H7 (cell line): ENCODE results near the gene ILF3. TPM values are rescaled to one million over a fixed set of nuclear protein-coding genes. Genes with fewer than 3 reads are reported as not detected.

Experiments
- DNase-seq: peaks from one replicate; pipeline ENCODE4 v3.0.0; 2012
- H3K27me3 ChIP-seq: 2 replicates; pipeline ENCODE4 v1.6.0; 2011; ENCODE audit warnings: mild to moderate bottlenecking, low read length; ENCODE audit not compliant: control insufficient read depth, insufficient read depth
- H3K36me3 ChIP-seq: replicated peaks from 2 replicates; pipeline ENCODE4 v1.5.1; 2011; ENCODE audit warnings: low read length; ENCODE audit not compliant: control insufficient read depth, insufficient read depth
- H3K4me3 ChIP-seq: 2 replicates; pipeline ENCODE4 v1.5.1; 2011; ENCODE audit warnings: low read depth, mild to moderate bottlenecking, control low read depth, low read length, moderate library complexity; ENCODE audit not compliant: insufficient read depth
- total RNA-seq: library from RNA; depleted of rRNA; stranded (reverse); fragments of >200 nt; shearing (Covaris generic); gene quantifications from 2 replicates; pipeline ENCODE4 v1.2.3, GENCODE V29; 2014

ILF3 gene
- total RNA-seq, 1 experiment from 2014 or later, result 354 TPM

DNA sequence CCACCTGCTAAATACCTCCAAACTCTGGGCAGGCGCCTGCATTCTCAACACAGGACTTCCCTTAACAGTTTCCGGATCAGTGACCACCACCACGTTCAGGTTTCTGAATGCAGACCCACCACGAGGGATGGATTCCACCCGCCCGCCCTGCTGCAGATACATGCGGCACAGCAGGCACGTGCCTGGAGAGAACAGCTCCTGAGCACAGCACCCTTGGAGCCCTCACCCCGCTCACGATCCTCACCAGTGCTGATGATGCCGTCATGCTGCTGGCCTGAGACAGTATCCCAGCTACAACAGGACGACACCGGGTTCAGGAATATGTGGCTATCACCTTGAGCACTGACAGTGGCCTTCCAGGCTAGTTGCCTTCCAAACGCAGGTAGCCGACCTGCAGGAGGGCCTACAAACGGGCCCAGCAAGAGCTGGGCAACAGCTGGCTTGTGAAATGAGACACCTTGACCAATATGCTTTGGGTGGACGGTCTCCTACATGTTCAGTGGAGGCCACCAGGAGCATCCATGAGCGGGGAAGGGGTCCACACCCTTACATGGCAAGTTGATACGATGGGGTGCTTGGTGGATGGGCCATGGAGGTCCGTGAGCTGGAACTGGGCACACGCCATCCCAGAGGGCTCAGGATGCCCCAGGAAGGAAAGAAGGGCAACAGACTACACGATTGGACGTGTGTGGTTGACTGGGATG is 37.2 kb downstream of the ILF3 start:
- Histone ChIP-seq H3K27me3 (no peaks in the 10 kb centered on the region), H3K36me3 (peaks cover 50% of the 10 kb centered on the region), H3K4me3 (no peak overlapping the region)
- DNase-seq, result no peak

DNA sequence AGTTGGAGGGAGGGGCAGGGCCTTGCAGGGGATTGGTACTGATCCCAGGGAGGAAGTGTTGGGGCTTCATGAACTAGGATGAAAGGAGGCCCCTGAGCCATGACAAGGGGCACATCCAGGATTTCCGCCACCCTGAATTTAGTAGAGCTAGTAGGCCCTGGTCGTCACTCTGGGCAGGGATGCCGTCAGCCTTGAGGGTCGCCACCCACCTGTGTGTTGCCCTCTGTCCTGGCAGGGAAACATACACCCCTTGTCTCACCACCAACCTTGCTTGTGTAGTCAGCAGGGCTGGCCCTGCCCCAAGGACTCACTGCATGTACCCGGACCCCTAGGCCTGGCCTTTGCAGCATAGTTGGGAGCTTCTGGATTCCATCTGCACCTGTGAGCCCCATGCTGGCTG is 37.7 kb downstream of the ILF3 start:
- Histone ChIP-seq H3K27me3 (no peaks in the 10 kb centered on the region), H3K36me3 (peaks cover 44% of the 10 kb centered on the region), H3K4me3 (no peak overlapping the region)
- DNase-seq, result no peak

DNA sequence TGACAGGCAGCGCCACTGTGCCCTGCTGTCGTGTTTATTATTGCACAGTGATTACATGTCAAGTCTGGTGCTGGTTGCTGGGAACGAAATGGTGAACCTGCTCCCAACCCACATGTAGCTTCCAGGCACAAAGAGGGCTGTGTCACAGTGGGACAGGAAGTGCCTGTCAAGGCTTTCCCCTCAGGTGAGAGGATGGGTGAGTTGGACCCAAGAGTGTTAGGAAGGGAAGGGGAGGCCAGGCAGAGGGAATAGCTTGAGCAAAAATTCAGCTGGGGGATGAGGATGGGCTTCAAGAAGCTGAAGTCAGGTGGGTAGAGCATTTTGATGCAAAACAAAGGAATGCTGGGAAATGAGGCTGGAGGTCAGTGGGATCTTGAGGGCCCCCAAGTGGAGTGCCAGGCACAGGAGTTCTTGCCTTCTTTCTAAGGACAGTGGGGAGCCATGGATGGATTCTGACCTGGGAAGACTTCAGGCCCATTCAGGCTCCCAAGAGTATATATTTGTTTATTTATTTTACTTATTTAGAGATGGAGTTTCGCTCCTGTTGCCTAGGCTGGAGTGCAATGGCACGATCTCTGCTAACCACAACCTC is 38.6 kb downstream of the ILF3 start:
- H3K4me3 ChIP-seq, result no peak overlapping the region
- H3K27me3 ChIP-seq, result no peaks in the 10 kb centered on the region
- peaks cover 38% of the 10 kb centered on the region for H3K36me3 ChIP-seq
- DNase-seq, result peak; percentile 72

DNA sequence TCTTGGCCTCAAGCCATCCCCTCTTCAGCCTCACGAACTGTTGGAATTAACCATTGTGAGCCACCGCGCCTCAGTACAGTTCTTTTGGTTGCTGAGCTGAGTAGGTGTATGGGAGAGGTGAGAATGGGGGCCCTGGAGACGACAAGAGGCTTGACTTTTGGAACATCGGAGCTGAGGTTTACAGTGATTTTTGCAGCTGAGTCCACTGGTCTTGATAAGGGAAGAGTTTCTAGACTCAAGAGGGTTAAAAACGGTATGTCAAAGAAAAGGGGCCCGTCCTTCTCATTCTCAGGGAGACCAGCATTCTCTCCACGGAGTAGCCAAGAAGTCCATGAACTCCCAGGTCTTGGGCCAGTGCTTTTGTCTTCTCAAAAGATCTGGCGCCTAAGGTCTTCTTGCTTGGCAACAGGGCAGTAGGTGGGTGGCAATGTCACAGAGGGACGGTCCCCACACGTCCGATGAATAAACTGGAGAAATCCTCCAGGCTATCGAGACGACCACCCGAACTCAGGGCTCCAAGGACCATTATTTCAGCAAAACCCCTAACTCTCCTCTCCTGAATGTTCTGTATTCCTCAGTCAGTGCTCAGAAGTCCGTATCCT is 40.7 kb downstream of the ILF3 start:
- Histone ChIP-seq H3K4me3 (peak overlapping the region; percentile 29; the same call in 1 of the 2 replicates), H3K36me3 (peaks cover 22% of the 10 kb centered on the region), H3K27me3 (no peaks in the 10 kb centered on the region)
- DNase-seq, result peak; percentile 52

DNA sequence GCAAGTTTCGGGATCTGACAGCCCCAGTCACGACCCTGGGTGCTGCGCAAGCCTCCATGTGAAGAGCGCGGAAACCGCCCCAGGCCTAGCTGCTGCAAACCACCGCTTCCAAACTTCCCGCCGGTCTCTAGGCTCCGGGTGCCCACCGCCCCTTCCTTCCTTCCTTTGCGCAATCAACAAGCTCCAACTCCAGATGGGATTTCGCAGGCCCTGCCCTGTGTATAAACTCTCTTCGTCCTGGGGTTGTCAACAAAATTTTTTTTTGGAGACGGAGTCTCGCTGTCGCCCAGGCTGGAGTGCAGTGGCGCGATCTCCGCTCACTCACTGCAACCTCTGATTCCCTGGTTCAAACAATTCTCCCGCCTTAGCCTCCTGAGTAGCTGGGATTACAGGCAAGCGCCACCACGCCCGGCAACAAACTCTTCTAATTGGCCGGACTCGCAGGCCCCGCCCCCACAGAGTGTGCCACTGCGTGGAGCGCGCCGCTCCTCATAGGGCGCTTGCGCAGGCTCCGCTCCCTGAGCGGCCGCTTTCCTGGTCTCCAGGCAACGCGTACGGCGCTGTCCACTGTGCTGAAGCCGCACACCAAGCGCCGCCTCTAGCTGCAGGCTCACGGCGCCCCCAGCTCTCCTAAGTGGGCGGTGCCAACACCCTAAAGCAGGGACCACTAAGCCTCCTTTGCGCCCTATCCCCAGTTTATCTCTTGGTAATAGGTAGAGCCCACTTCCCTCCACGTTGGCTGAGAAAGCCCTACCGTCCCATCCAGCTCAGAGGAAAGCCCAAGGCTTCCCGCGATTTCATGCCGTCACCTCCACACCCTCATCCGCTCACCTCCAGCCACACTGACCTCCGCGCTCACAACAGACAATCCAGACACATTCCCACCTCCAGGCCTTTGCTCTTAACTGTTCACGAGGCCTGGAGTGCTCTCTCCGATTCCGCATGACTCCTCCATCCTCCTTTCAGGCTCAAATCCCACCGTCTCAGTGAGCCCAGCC is 41.6 kb downstream of the ILF3 start:
- peak; percentile 98 for DNase-seq
- no peaks in the 10 kb centered on the region for H3K27me3 ChIP-seq
- H3K36me3 ChIP-seq, result peaks cover 14% of the 10 kb centered on the region
- H3K4me3 ChIP-seq, result peak overlapping the region; percentile 29

DNA sequence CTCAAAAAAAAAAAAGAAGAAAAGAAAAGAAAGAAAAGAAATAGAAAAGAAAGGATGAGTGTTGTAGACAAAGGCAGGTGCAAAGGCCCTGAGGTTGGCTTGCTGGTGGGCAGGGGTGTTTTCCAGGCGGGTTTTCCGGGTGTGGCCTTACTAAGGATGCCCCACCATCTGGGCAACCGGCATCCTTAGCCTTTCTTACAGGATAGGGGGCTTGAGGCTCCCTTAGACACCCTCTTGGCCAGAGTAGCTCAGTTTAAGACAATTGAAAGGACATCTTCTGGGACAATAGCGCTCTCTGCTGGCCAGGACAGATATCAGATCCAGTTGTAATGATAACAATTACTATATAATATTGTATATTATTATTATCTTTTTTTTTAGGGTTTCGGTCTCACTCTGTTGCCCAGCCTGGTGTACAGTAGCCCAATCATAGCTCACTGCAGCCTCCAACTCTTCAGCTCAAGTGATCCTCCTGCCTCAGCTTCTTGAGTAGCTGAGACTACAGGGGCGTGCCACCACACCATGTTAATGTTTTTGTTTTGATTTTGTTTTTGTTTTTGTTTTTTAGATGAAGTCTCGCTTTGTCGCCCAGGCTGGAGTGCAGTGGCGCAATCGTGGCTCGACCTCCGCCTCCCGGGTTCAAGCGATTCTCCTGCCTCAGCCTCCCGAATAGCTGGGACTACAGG is 45.6 kb downstream of the ILF3 start:
- no peaks in the 10 kb centered on the region for H3K36me3 ChIP-seq
- H3K27me3 ChIP-seq, result no peaks in the 10 kb centered on the region
- H3K4me3 ChIP-seq, result no peak overlapping the region
- DNase-seq, result peak; percentile 85

DNA sequence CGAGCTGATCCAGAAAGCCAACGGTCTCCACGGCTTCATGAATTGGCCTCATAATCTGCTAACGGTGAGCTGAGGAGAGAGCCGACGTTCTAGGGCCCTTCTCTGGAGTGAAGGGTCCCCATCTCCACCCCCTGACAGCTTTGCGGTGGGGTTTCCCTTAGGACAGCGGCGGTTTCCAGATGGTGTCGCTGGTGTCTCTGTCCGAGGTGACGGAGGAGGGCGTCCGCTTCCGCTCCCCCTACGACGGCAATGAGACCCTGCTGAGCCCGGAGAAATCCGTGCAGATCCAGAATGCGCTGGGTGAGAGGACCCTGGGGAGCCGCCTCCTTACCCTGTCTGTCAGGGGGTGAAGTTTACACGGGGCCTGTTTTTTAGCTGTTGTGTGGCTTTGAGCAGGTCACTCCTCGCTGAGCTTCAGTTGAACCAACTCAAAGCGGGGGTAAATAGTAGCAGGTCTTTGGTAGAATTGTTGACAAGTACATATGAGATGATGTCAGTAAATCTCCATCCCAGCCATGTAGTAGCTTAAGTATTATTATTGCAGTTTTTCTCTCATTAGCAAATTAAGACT is 47.9 kb downstream of the ILF3 start:
- H3K27me3 ChIP-seq, result no peaks in the 10 kb centered on the region
- H3K36me3 ChIP-seq, result peaks cover under 1% of the 10 kb centered on the region; the same call in 1 of the 2 replicates
- peak overlapping the region; percentile 87 for H3K4me3 ChIP-seq
- DNase-seq, result peak; percentile 85

DNA sequence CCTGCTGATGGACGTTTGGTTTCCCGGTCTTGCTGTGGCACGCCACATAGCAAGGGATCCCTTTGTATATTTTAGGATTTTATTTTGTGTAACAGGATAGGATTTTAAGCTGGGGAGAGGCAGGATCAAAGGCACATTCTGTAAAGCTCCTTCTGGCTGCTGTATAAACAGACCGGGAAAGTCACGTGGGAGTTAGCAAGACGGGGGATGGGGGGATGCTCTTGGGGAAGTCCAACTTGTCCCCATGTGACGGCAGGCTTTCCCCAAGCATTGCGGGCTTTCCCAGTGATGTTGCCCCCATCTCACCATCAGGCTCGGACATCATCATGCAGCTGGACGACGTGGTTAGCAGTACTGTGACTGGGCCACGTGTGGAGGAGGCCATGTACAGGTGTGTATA is 52.8 kb downstream of the ILF3 start:
- Histone ChIP-seq H3K36me3 (peaks cover 1% of the 10 kb centered on the region), H3K4me3 (no peak overlapping the region), H3K27me3 (no peaks in the 10 kb centered on the region)
- no peak for DNase-seq

DNA sequence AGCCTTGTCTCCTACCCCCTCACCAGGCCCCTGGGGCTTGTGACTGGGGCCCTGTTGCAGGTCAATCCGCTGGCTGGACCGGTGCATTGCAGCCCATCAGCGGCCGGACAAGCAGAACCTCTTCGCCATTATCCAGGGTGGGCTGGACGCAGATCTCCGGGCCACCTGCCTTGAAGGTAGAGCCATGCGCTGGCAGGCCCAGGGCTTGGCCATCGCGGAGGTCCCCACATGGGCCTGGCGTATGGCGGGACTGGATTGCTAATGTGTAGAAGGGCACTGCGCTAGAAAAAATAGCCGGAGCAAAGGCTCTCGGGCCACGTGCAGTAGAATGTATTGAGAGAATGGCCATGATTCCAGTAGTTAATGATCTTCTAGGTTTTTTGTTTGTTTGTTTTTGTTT is 53.3 kb downstream of the ILF3 start:
- DNase-seq, result no peak
- Histone ChIP-seq H3K4me3 (no peak overlapping the region), H3K27me3 (no peaks in the 10 kb centered on the region), H3K36me3 (peaks cover 1% of the 10 kb centered on the region)

DNA sequence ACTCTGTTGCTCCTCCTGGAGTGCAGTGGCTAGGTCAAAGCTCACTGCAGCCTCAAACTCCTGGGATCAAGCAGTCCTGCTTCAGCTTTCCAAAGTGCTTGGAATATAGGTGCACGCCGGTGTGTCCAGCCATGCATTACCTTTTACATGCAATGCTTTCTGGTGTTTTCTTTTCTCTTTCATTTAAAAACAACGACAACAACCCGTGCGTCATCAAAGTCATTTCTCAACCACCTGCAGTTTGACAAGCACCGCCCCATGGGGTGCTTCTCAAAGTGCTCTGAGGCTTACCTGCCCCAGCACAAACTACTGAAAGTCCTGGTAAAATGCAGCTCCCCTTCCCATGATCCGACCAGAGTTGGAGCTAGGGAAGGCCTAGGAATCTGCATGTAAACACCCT is 54.1 kb downstream of the ILF3 start:
- Histone ChIP-seq H3K36me3 (peaks cover 1% of the 10 kb centered on the region), H3K4me3 (no peak overlapping the region), H3K27me3 (no peaks in the 10 kb centered on the region)
- no peak for DNase-seq

DNA sequence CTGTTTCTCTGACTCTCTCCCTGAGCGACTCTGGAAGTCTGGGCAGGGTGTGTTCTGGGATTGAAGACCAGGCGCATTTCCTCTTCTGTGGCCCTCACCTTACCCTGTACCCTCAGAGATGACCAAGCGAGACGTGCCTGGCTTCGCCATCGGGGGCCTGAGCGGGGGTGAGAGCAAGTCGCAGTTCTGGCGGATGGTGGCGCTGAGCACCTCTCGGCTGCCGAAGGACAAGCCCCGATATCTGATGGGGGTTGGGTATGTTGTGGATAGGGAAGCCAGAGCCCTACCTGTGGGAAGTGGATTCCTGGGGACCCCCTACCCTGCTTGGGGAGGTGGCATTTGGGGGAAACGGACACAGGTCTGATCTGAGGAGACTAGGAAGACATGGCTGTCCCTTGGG is 57.9 kb downstream of the ILF3 start:
- H3K4me3 ChIP-seq, result no peak overlapping the region
- DNase-seq, result peak; percentile 65
- H3K36me3 ChIP-seq, result peaks cover under 1% of the 10 kb centered on the region
- no peaks in the 10 kb centered on the region for H3K27me3 ChIP-seq

DNA sequence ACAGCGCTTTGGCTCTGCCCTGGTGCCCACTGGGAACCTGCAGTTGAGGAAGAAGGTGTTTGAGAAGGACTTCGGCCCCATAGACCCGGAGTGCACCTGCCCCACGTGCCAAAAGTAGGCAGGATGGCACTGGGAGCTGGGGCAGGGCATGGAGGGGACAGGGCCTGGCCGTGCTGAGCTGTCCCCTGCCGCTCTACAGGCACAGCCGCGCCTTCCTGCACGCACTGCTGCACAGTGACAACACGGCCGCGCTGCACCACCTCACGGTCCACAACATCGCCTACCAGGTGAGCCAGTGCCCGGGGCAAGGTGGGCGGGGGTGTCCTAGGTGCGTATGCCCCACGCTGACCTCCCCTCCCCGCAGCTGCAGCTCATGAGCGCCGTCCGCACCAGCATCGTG is 58.6 kb downstream of the ILF3 start:
- Histone ChIP-seq H3K27me3 (no peaks in the 10 kb centered on the region), H3K36me3 (no peaks in the 10 kb centered on the region; the same call in 1 of the 2 replicates), H3K4me3 (no peak overlapping the region)
- DNase-seq, result peak; percentile 35

DNA sequence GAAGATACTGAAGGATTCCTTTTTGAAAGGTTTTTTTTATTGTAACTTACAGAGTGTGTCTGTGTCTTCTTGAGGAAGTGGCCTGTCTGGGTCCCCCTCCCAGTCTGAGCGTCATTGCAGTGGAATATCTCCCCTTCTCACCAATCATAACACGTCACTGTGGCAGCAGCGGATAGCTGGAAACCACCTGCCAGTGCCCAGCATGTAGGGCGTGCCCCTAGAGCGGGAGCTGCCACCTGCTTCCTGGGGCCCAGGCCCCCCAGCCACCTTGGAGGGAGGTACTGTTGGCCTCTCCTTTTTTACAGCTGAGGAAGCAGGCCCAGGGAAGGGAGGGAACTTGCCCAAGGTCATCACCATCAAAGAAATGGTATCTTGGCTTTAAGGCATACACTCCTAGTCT is 59.2 kb downstream of the ILF3 start:
- Histone ChIP-seq H3K27me3 (no peaks in the 10 kb centered on the region), H3K36me3 (no peaks in the 10 kb centered on the region; the same call in 1 of the 2 replicates), H3K4me3 (no peak overlapping the region)
- no peak for DNase-seq

DNA sequence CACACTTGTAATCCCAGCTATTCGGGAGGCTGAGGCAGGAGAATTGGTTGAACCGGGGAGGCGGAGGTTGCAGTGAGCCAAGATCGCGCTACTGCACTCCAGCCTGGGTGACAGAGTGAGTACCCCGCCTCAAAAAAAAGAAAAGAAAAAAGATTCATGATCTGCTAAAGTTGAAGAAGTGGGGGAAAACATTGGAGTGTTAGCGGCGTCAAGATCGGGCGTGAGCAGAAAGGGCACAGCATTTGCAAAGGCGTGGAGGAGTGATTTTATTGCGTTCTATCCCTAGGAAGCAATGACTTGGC is 62.9 kb downstream of the ILF3 start:
- H3K36me3 ChIP-seq, result peaks cover 3% of the 10 kb centered on the region
- H3K4me3 ChIP-seq, result peak overlapping the region; percentile 18
- H3K27me3 ChIP-seq, result no peaks in the 10 kb centered on the region
- no peak for DNase-seq
